Measurements from ENCODE around the gene JAG1.

GRCh38 chr20:10666221-10667076, 7.3 kb downstream of the JAG1 start:
- TF ChIP-seq EZH2 (IDR thresholded peaks at IDR 0.05; ENCODE audit: insufficient read depth, poor library complexity, severe bottlenecking), result no peak
- TF ChIP-seq EZH2phosphoT487 (IDR thresholded peaks at IDR 0.05; ENCODE audit: insufficient read depth, low read depth), result no peak

Data from GM23248 (cell line).